Vagina (tissue), 2 donors: ENCODE measurements around the gene P2RX7. TPM values are rescaled to one million over a fixed set of nuclear protein-coding genes. Genes with fewer than 3 reads are reported as not detected.
"Not testable (repeated sequence)": the region's sequence is repeated elsewhere in the genome, so short reads cannot be mapped to it uniquely, and the experiment has no call there.

Experiments
- DNase-seq, 2 donors: peaks; one replicate each; pipeline ENCODE4 v3.0.0-alpha.2; 2017; ENCODE audit errors: extremely low spot score in 2 of 2
- H3K27ac ChIP-seq: fragments of 200-600 bp; sonication (generic); one replicate; pipeline ENCODE4 v1.5.1; 2019
- H3K27me3 ChIP-seq: fragments of 200-600 bp; sonication (generic); one replicate; pipeline ENCODE4 v1.5.1; 2019
- H3K36me3 ChIP-seq, 2 donors: fragments of 200-600 bp; sonication (generic); one replicate each; pipeline ENCODE4 v1.5.1; 2017 to 2019
- H3K4me1 ChIP-seq: fragments of 200-600 bp; sonication (generic); one replicate; pipeline ENCODE4 v1.5.1; 2019
- H3K4me3 ChIP-seq, 2 donors: fragments of 200-600 bp; sonication (generic); 1 replicate in 1 of 2; 2 replicates in 1 of 2; pipeline ENCODE4 v1.5.1; 2016 to 2019
- H3K9me3 ChIP-seq: fragments of 200-600 bp; sonication (generic); one replicate; pipeline ENCODE4 v1.5.1; 2019
- POLR2A ChIP-seq, 2 donors: fragments of 450-650 bp; IDR thresholded peaks; one replicate each; pipeline ENCODE4 v1.6.1; 2017; ENCODE audit warnings: antibody characterized with exemption in 2 of 2, mild to moderate bottlenecking in 2 of 2, moderate library complexity in 2 of 2
- POLR2AphosphoS5 ChIP-seq, 2 donors: sonication (generic); formaldehyde crosslinking; IDR thresholded peaks; one replicate each; pipeline ENCODE4 v1.9.0; 2017; ENCODE audit warnings: antibody characterized with exemption in 2 of 2, mild to moderate bottlenecking in 2 of 2, low read depth in 1 of 2; ENCODE audit not compliant: insufficient read depth in 1 of 2
- intact Hi-C: fragments of 100-400 bp; cut with DNase I; formaldehyde crosslinking; loops from one replicate; pipeline ENCODE4 v1.15.1; 2023
- total RNA-seq: library from RNA; depleted of rRNA; stranded (reverse); fragments of >200 nt; gene quantifications from one replicate; pipeline ENCODE4 v1.2.3, GENCODE V29; 2016
- TF ChIP-seq, protein P1 (sequence below), 3 experiments: fragments of 450-650 bp in 2 of 3; fragments of 200-600 bp in 1 of 3; sonication (generic) in 1 of 3; IDR thresholded peaks; one replicate each; pipeline ENCODE4 v1.5.1; 2017 to 2019; ENCODE audit warnings: antibody characterized with exemption in 3 of 3, mild to moderate bottlenecking in 2 of 3, moderate library complexity in 2 of 3

The P2RX7 gene
- total RNA-seq, 1 donor from 2014 or later: 8.6 TPM

- H3K4me1 ChIP-seq: no peaks in the 10 kb centered on the region
- no peak for DNase-seq
- H3K27ac ChIP-seq: no peak overlapping the region
- intact Hi-C loops: no loop called here
- H3K27me3 ChIP-seq: no peaks in the 10 kb centered on the region
- no peak overlapping the region for H3K4me3 ChIP-seq
- H3K36me3 ChIP-seq: peaks cover 0 to 6% of the 10 kb centered on the region in 2 donors
- H3K9me3 ChIP-seq: no peaks in the 10 kb centered on the region
- no peak for TF ChIP-seq POLR2AphosphoS5 (IDR thresholded peaks at IDR 0.05; ENCODE audit: insufficient read depth in 1 of 2, low read depth in 1 of 2)
- TF ChIP-seq, protein P1, sequence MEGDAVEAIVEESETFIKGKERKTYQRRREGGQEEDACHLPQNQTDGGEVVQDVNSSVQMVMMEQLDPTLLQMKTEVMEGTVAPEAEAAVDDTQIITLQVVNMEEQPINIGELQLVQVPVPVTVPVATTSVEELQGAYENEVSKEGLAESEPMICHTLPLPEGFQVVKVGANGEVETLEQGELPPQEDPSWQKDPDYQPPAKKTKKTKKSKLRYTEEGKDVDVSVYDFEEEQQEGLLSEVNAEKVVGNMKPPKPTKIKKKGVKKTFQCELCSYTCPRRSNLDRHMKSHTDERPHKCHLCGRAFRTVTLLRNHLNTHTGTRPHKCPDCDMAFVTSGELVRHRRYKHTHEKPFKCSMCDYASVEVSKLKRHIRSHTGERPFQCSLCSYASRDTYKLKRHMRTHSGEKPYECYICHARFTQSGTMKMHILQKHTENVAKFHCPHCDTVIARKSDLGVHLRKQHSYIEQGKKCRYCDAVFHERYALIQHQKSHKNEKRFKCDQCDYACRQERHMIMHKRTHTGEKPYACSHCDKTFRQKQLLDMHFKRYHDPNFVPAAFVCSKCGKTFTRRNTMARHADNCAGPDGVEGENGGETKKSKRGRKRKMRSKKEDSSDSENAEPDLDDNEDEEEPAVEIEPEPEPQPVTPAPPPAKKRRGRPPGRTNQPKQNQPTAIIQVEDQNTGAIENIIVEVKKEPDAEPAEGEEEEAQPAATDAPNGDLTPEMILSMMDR (IDR thresholded peaks at IDR 0.05): no peak
- TF ChIP-seq POLR2A (IDR thresholded peaks at IDR 0.05): no peak
These were observed 90.2 kb downstream of the P2RX7 start for GRCh38 chr12:121222847-121223246.

- peaks cover under 1% of the 10 kb centered on the region for H3K4me1 ChIP-seq
These were observed 90.9 kb downstream of the P2RX7 start for GRCh38 chr12:121223292-121224285.

GRCh38 chr12:121224591-121224990 is 91.9 kb downstream of the P2RX7 start:
- Histone ChIP-seq H3K27me3 (no peaks in the 10 kb centered on the region), H3K4me3 (no peak overlapping the region), H3K4me1 (peaks cover 11% of the 10 kb centered on the region), H3K36me3 (peaks cover 0 to 13% of the 10 kb centered on the region in 2 donors), H3K27ac (no peak overlapping the region), H3K9me3 (no peaks in the 10 kb centered on the region)
- intact Hi-C loops: no loop called here
- DNase-seq: no peak
- no peak for TF ChIP-seq POLR2A (IDR thresholded peaks at IDR 0.05)
- no peak for TF ChIP-seq POLR2AphosphoS5 (IDR thresholded peaks at IDR 0.05; ENCODE audit: insufficient read depth in 1 of 2, low read depth in 1 of 2)
- TF ChIP-seq, protein P1 (IDR thresholded peaks at IDR 0.05): no peak

More at GRCh38 chr12:121223292-121224285, 90.9 kb downstream of the P2RX7 start:
- no peak for DNase-seq
- H3K27me3 ChIP-seq: no peaks in the 10 kb centered on the region
- peaks cover 0 to 7% of the 10 kb centered on the region in 2 donors for H3K36me3 ChIP-seq
- H3K9me3 ChIP-seq: no peaks in the 10 kb centered on the region
- no peak overlapping the region for H3K27ac ChIP-seq
- H3K4me3 ChIP-seq: no peak overlapping the region
- TF ChIP-seq POLR2AphosphoS5 (IDR thresholded peaks at IDR 0.05; ENCODE audit: insufficient read depth in 1 of 2, low read depth in 1 of 2) (no peak), POLR2A (IDR thresholded peaks at IDR 0.05) (no peak)
- TF ChIP-seq, protein P1 (IDR thresholded peaks at IDR 0.05): no peak
- intact Hi-C loops: no loop called here

DNA sequence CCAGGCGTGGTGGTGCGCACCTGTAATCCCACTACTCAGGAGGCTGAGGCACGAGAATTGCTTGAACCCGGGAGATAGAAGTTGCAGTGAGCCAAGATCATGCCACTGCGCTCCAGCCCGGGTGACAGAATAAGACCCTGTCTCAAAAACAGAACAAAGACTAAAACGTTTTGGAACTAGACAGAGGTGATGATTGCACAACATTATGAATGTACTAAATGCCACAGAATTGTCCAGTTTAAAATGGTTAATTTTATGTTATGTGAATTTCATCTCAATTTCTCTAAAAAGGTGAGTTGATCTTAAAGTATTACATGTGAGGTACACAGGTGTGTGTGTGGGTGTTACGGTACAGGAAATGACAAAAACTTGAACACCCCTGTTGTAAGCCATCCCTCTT is 93.7 kb downstream of the P2RX7 start:
- H3K27ac ChIP-seq: no peak overlapping the region

DNA sequence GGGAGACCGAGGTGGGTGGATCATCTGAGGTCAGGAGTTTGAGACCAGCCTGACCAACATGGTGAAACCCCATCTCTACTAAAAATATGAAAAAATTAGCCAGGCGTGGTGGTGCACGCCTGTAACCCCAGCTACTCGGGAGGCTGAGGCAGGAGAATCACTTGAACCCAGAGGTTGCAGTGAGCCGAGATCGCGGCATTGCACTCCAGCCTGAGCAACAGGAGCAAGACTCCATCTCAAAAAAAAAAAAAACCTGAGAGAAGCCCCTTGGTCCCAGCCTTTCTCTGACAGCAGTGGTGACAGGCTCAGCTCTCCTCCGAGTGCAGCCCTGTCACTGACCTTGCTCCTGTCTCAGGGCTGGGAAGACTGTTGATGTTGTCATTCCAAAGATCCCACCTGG is 94.2 kb downstream of the P2RX7 start:
- H3K27ac ChIP-seq, H3K4me3 ChIP-seq, H3K27me3 ChIP-seq, DNase-seq, H3K9me3 ChIP-seq, intact Hi-C loops: not testable (repeated sequence)
- Histone ChIP-seq H3K4me1 (peaks cover 17% of the 10 kb centered on the region), H3K36me3 (peaks cover 0 to 13% of the 10 kb centered on the region in 2 donors)

More for the DNA sequence above, 93.7 kb downstream of the P2RX7 start:
- Histone ChIP-seq H3K27me3 (no peaks in the 10 kb centered on the region), H3K4me3 (no peak overlapping the region), H3K36me3 (peaks cover 0 to 13% of the 10 kb centered on the region in 2 donors), H3K9me3 (no peaks in the 10 kb centered on the region), H3K4me1 (peaks cover 17% of the 10 kb centered on the region)
- DNase-seq: no peak
- intact Hi-C loops: no loop called here
- no peak for TF ChIP-seq POLR2A (IDR thresholded peaks at IDR 0.05)
- no peak for TF ChIP-seq POLR2AphosphoS5 (IDR thresholded peaks at IDR 0.05; ENCODE audit: insufficient read depth in 1 of 2, low read depth in 1 of 2)
- TF ChIP-seq, protein P1 (IDR thresholded peaks at IDR 0.05): no peak
